Measurements from ENCODE around the gene USP50.
"Not testable (repeated sequence)": the region's sequence is repeated elsewhere in the genome, so short reads cannot be mapped to it uniquely, and the experiment has no call there.

USP50 gene

DNA sequence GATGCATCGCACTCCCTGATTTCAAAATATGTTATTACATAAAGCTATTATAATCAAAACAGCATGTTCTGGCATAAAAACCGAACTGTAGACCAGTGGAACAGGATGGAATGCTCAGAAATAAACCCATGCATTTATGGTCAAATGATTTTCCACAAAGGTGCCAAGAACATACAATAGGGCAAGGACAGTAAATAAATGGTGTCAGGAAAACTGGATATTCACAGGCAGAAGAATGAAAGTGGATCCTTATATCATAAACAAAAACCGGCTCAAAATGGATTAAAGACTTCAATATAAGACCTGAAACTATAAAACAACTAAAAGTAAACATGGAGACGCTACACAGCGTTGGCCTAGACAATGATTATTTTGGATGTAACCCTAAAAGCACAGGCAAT is 22.6 kb downstream of the USP50 start:
- H3K27ac Mint-ChIP-seq = peak overlapping the region in 2 of 3 experiments; percentile 79 to 90
- peaks cover 11% of the 10 kb centered on the region for H3K4me1 Mint-ChIP-seq
- peaks cover 6% of the 10 kb centered on the region for H3K9me3 Mint-ChIP-seq
- TF ChIP-seq, protein P1, sequence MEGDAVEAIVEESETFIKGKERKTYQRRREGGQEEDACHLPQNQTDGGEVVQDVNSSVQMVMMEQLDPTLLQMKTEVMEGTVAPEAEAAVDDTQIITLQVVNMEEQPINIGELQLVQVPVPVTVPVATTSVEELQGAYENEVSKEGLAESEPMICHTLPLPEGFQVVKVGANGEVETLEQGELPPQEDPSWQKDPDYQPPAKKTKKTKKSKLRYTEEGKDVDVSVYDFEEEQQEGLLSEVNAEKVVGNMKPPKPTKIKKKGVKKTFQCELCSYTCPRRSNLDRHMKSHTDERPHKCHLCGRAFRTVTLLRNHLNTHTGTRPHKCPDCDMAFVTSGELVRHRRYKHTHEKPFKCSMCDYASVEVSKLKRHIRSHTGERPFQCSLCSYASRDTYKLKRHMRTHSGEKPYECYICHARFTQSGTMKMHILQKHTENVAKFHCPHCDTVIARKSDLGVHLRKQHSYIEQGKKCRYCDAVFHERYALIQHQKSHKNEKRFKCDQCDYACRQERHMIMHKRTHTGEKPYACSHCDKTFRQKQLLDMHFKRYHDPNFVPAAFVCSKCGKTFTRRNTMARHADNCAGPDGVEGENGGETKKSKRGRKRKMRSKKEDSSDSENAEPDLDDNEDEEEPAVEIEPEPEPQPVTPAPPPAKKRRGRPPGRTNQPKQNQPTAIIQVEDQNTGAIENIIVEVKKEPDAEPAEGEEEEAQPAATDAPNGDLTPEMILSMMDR (IDR thresholded peaks at IDR 0.05; ENCODE audit: unreplicated experiment in 3 of 3) = no peak
- H3K27me3 Mint-ChIP-seq (ENCODE audit: low read depth) = no peaks in the 10 kb centered on the region
- no peak overlapping the region for H3K4me3 Mint-ChIP-seq
- peaks cover 6% of the 10 kb centered on the region for H3K36me3 Mint-ChIP-seq (ENCODE audit: low read depth)

- Mint-ChIP-seq H3K27ac (peak overlapping the region in 2 of 3 experiments; percentile 51 to 81), H3K4me1 (peaks cover 11% of the 10 kb centered on the region), H3K36me3 (ENCODE audit: low read depth) (peaks cover 13% of the 10 kb centered on the region), H3K4me3 (no peak overlapping the region), H3K27me3 (ENCODE audit: low read depth) (no peaks in the 10 kb centered on the region), H3K9me3 (peaks cover 24% of the 10 kb centered on the region)
- TF ChIP-seq, protein P1 (IDR thresholded peaks at IDR 0.05; ENCODE audit: unreplicated experiment in 3 of 3) = no peak
Measured at GRCh38 chr15:50519740-50520425, 26.6 kb downstream of the USP50 start.

DNA sequence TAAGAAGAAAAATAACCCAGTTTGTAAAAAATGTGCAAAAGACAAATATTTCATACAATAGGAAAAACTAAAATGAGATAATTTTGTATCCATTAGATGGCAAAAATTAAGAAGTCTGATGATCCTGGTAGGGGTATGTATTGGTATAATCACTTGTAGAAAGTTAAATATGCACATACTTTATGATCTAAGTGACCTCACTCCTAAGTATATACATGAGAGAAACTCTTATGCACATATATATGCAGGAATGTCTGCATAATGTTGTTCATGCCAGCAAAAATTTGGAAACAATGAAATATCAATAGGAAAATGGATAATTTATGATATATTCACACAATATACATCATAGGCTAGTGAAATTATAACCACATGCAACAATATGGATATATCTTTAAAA is 33.5 kb downstream of the USP50 start:
- Mint-ChIP-seq H3K9me3 (peaks cover 15% of the 10 kb centered on the region), H3K4me3 (no peak overlapping the region), H3K36me3 (ENCODE audit: low read depth) (peaks cover 9% of the 10 kb centered on the region), H3K27ac (no peak overlapping the region), H3K27me3 (ENCODE audit: low read depth) (no peaks in the 10 kb centered on the region), H3K4me1 (no peaks in the 10 kb centered on the region)
- TF ChIP-seq, protein P1 (IDR thresholded peaks at IDR 0.05; ENCODE audit: unreplicated experiment in 3 of 3) = no peak

- H3K9me3 Mint-ChIP-seq = no peaks in the 10 kb centered on the region
- H3K27ac Mint-ChIP-seq = peak overlapping the region in 2 of 3 experiments; percentile 15 to 21
- no peak overlapping the region for H3K4me3 Mint-ChIP-seq
- peaks cover 17% of the 10 kb centered on the region for H3K4me1 Mint-ChIP-seq
- TF ChIP-seq, protein P1 (IDR thresholded peaks at IDR 0.05; ENCODE audit: unreplicated experiment in 3 of 3) = no peak
- H3K36me3 Mint-ChIP-seq (ENCODE audit: low read depth) = peaks cover 21% of the 10 kb centered on the region
- H3K27me3 Mint-ChIP-seq (ENCODE audit: low read depth) = no peaks in the 10 kb centered on the region
Measured at GRCh38 chr15:50506121-50506520, 40.3 kb downstream of the USP50 start.

DNA sequence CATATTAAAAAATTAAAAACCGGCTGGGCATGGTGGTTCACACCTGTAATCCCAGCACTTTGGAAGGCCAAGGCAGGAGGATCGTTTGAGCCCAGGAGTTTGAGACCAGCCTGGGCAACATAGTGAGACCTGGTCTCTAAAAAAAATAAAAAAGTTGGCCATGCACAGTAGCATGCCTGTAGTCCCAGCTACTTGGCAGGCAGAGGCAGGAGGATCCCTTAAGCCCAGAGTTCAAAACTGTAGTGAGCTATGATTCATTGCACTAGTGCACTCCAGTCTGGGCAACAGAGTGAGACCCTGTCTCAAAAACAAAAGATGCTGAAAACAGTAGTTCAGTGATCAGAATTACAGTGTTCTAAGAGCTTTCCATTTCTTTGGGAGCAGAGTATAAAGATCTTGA is 40.8 kb downstream of the USP50 start:
- H3K4me3 Mint-ChIP-seq; H3K9me3 Mint-ChIP-seq; H3K27me3 Mint-ChIP-seq (ENCODE audit: low read depth): not testable (repeated sequence)
- Mint-ChIP-seq H3K4me1 (peaks cover 17% of the 10 kb centered on the region), H3K36me3 (ENCODE audit: low read depth) (peaks cover 24% of the 10 kb centered on the region), H3K27ac (peak overlapping the region in 2 of 3 experiments; percentile 15 to 23)

DNA sequence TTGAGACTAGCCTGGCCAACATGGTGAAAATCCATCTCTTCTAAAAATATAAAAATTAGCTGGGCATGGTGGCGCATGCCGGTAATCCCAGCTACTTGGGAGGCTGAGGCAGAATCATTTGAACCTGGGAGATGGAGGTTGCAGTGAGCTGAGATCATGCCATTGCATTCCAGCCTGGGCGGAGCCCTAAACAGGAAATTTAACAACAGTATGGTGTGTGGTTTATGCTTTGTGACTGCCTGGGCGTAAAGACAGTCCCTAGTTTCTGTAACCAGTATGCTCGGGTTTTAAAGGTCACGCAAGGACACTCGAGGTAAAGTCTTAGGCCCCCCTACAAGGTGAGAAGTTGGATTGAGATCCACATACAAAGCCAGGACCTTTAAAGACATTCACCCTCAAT is 43.3 kb downstream of the USP50 start:
- peaks cover 17% of the 10 kb centered on the region for H3K4me1 Mint-ChIP-seq
- no peak overlapping the region for H3K27ac Mint-ChIP-seq
- H3K27me3 Mint-ChIP-seq (ENCODE audit: low read depth) = no peaks in the 10 kb centered on the region

More for the DNA sequence above, 43.3 kb downstream of the USP50 start:
- TF ChIP-seq, protein P1 (IDR thresholded peaks at IDR 0.05; ENCODE audit: unreplicated experiment in 3 of 3) = no peak
- Mint-ChIP-seq H3K36me3 (ENCODE audit: low read depth) (peaks cover 38% of the 10 kb centered on the region), H3K4me3 (no peak overlapping the region), H3K9me3 (no peaks in the 10 kb centered on the region)
